ENCODE results near the gene AKAP4.

Gene AKAP4

DNA sequence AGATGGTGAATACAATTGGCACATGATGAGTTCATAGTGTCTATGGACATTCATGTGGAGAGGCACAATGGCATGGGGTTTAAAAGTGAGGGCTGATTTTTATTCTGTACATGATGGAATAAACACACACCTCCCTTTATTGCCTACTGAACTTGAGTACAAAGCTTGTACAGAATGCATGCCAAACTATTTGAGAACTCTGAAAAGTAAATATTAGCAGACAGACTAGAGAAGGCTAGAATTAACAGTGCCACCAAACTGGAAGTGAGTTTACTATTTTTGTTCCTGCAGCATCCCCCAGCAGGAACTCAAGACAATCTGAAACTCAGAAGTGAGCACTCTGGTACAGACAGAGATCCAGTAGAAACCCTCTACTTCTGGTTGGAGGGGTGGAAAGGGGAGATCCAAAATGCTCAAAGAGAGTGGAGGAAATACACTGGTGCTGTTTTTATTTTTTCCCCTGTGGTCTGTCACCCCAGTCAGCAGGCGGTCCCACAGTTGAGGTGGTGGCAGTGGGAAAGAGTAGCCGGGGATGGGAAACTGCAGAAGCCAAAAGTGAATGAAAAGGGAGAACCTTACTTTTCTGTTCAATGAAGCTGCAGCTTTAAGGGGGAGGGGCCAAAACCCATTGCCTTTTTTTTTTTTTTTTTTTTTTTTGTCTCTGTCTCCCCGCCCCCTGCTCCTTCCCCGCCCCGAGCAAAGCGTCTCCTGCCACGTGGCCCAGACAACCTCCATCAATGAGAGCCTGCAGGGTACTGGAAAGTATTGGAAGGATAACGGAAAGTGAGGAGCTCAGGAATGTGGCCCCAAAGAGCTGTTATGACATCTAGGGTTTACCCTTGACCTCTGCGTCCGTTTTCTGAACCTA is 20.5 kb downstream of the AKAP4 start:
- no peak overlapping the region for H3K9ac ChIP-seq (ENCODE audit: insufficient read length)
- no peaks in the 10 kb centered on the region for H3K9me3 ChIP-seq (ENCODE audit: low read depth, low read length)
- no peak for TF ChIP-seq POLR2AphosphoS5 (IDR thresholded peaks at IDR 0.05; ENCODE audit: borderline replicate concordance, low read depth, low read length)
- TF ChIP-seq FOXP2 (optimal IDR thresholded peaks at IDR 0.05; ENCODE audit: control extremely low read depth, extremely low read length, insufficient read depth) = no peak
- TF ChIP-seq EZH2 (IDR thresholded peaks at IDR 0.05) = no peak
- H3K36me3 ChIP-seq (ENCODE audit: insufficient read depth, low read length) = no peaks in the 10 kb centered on the region
- DNase-seq (ENCODE audit: low read depth, low spot score) = no peak
- H3K4me3 ChIP-seq = no peak overlapping the region
- H3K27ac ChIP-seq = no peak overlapping the region

DNA sequence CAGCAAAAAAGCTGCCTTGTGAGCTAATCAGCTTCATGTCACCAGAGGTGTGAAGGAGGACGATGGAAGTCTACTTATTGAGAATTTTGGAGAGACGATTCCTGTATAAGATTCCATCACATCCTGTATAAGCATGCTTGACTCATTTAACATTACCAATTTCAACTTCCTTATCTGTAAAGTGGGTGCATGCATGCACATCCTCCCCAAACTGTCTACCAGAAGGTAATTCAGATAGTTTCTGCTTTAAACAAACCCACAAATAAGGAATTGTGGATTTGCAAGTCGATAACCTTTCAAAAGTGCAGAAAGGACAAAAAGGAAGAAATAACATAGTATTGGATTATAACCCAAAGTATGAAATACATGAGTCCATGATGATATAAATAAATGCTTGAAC is 31.1 kb downstream of the AKAP4 start:
- Histone ChIP-seq H3K9me3 (ENCODE audit: low read depth, low read length) (no peaks in the 10 kb centered on the region), H3K9ac (ENCODE audit: insufficient read length) (no peak overlapping the region), H3K27ac (no peak overlapping the region), H3K4me3 (no peak overlapping the region), H3K36me3 (ENCODE audit: insufficient read depth, low read length) (no peaks in the 10 kb centered on the region)
- TF ChIP-seq POLR2AphosphoS5 (IDR thresholded peaks at IDR 0.05; ENCODE audit: borderline replicate concordance, low read depth, low read length) = no peak
- no peak for TF ChIP-seq EZH2 (IDR thresholded peaks at IDR 0.05)
- TF ChIP-seq FOXP2 (optimal IDR thresholded peaks at IDR 0.05; ENCODE audit: control extremely low read depth, extremely low read length, insufficient read depth) = no peak
- DNase-seq (ENCODE audit: low read depth, low spot score) = no peak

DNA sequence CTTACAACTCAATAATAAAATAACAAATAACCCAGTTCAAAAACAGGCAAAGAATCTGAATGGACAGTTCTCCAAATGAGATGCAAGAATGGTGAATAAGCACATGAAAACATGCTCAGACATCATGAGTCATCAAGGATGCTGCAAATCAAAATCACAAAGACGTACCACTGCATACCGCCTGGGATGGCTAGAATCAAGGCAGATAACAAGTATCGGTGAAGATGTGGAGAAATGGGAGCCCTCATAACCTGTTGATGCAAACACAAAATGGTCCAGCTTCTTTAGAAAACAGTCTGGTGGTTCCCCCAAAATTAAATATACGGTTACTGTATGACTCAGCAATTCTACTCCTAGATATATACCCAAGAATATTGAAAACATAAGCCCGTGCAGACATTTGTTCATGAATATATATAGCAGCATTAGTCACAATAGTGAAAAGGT is 32.5 kb downstream of the AKAP4 start:
- Histone ChIP-seq H3K27ac (no peak overlapping the region), H3K4me3 (no peak overlapping the region), H3K9me3 (ENCODE audit: low read depth, low read length) (no peaks in the 10 kb centered on the region), H3K36me3 (ENCODE audit: insufficient read depth, low read length) (no peaks in the 10 kb centered on the region), H3K9ac (ENCODE audit: insufficient read length) (no peak overlapping the region)
- DNase-seq (ENCODE audit: low read depth, low spot score) = no peak
- TF ChIP-seq POLR2AphosphoS5 (IDR thresholded peaks at IDR 0.05; ENCODE audit: borderline replicate concordance, low read depth, low read length) (no peak), FOXP2 (optimal IDR thresholded peaks at IDR 0.05; ENCODE audit: control extremely low read depth, extremely low read length, insufficient read depth) (no peak), EZH2 (IDR thresholded peaks at IDR 0.05) (no peak)

DNA sequence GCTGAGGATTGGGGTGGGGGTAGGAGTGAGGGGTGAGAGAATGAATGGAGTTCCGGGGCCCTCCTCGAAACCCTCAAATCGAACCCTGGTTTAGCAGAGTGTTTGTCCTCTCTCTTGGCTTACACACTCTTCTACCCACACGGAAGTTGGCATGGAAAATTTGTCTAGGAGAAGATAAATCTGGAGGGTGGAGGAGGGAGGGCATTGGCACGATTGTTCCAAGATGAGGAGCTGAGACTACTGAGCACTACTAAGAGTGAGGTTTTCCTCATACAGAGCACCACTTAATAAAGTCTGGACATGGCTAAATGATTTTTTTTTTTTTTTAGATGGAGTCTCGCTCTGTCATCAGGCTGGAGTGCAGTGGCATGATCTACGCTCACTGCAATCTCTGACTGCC is 33.4 kb downstream of the AKAP4 start:
- H3K36me3 ChIP-seq (ENCODE audit: insufficient read depth, low read length) = no peaks in the 10 kb centered on the region
- no peak overlapping the region for H3K27ac ChIP-seq
- TF ChIP-seq EZH2 (IDR thresholded peaks at IDR 0.05) = no peak
- no peak for TF ChIP-seq FOXP2 (optimal IDR thresholded peaks at IDR 0.05; ENCODE audit: control extremely low read depth, extremely low read length, insufficient read depth)
- no peak for TF ChIP-seq POLR2AphosphoS5 (IDR thresholded peaks at IDR 0.05; ENCODE audit: borderline replicate concordance, low read depth, low read length)
- DNase-seq (ENCODE audit: low read depth, low spot score) = no peak
- H3K9me3 ChIP-seq (ENCODE audit: low read depth, low read length) = no peaks in the 10 kb centered on the region
- H3K9ac ChIP-seq (ENCODE audit: insufficient read length) = no peak overlapping the region
- H3K4me3 ChIP-seq = no peak overlapping the region

DNA sequence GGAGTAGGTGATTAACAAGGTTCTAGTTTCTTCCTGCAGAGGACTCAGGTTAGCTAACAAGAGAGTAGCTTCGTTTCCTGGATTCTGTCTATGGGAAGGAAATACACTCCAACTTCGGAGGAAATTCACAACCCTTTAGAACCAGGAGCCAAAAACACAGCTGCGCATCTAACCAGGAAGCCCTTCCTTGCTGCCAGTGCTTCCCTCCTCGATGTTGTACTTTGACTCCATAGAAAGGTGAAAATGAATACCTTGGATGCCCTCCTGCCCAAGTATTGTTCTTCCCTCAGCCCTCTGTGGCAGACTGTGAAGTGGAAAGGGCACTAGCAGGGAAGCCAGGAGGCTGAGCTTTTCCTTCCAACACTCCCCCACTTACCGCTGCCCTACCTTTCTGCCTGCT is 35.1 kb downstream of the AKAP4 start:
- Histone ChIP-seq H3K27ac (no peak overlapping the region), H3K36me3 (ENCODE audit: insufficient read depth, low read length) (no peaks in the 10 kb centered on the region), H3K9ac (ENCODE audit: insufficient read length) (no peak overlapping the region), H3K9me3 (ENCODE audit: low read depth, low read length) (no peaks in the 10 kb centered on the region), H3K4me3 (no peak overlapping the region)
- DNase-seq (ENCODE audit: low read depth, low spot score) = no peak
- TF ChIP-seq POLR2AphosphoS5 (IDR thresholded peaks at IDR 0.05; ENCODE audit: borderline replicate concordance, low read depth, low read length) (no peak), EZH2 (IDR thresholded peaks at IDR 0.05) (no peak), FOXP2 (optimal IDR thresholded peaks at IDR 0.05; ENCODE audit: control extremely low read depth, extremely low read length, insufficient read depth) (no peak)

DNA sequence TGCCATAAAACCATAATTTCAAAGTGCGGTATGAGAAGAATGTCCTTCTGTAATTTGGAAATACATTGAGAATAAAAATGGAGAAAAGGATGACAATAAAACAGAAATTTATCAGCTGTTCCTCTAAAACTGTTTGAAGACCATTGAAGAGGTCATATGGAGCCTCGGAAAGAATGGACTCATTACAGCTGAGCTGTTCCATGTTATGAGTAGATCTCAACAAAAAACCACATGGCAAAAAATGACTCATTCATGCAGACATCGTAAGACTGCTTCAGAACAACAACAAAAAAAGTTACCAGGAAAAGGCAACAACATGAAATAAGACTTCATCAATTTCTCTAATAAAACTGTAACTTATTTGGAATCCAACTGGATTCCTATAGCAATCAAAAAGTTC is 39.7 kb downstream of the AKAP4 start:
- no peak overlapping the region for H3K9ac ChIP-seq (ENCODE audit: insufficient read length)
- TF ChIP-seq EZH2 (IDR thresholded peaks at IDR 0.05) = no peak
- TF ChIP-seq POLR2AphosphoS5 (IDR thresholded peaks at IDR 0.05; ENCODE audit: borderline replicate concordance, low read depth, low read length) = no peak
- no peak for TF ChIP-seq FOXP2 (optimal IDR thresholded peaks at IDR 0.05; ENCODE audit: control extremely low read depth, extremely low read length, insufficient read depth)
- no peak overlapping the region for H3K27ac ChIP-seq
- DNase-seq (ENCODE audit: low read depth, low spot score) = no peak
- H3K4me3 ChIP-seq = no peak overlapping the region
- no peaks in the 10 kb centered on the region for H3K36me3 ChIP-seq (ENCODE audit: insufficient read depth, low read length)
- H3K9me3 ChIP-seq (ENCODE audit: low read depth, low read length) = no peaks in the 10 kb centered on the region

DNA sequence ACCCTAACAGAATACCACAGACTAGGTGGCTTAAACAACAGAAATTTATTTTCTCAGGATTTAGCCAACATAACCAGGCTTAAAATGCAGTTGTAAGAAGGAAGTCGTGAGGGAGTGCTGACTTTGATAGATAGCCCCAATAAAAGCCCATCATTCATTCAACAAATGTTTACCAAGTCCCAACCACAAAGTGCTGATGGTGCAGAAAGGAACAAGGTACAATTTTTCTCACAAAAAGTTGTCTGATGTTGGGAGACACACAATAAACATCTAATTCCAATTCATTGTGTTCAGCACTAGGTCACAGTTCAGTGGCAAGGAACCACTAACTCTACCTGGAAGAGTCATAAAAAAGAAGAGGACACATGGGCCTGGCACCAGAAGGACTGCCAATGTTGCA is 42.2 kb downstream of the AKAP4 start:
- DNase-seq (ENCODE audit: low read depth, low spot score) = no peak
- no peak overlapping the region for H3K9ac ChIP-seq (ENCODE audit: insufficient read length)
- TF ChIP-seq EZH2 (IDR thresholded peaks at IDR 0.05) (no peak), POLR2AphosphoS5 (IDR thresholded peaks at IDR 0.05; ENCODE audit: borderline replicate concordance, low read depth, low read length) (no peak), FOXP2 (optimal IDR thresholded peaks at IDR 0.05; ENCODE audit: control extremely low read depth, extremely low read length, insufficient read depth) (no peak)
- H3K36me3 ChIP-seq (ENCODE audit: insufficient read depth, low read length) = no peaks in the 10 kb centered on the region
- no peak overlapping the region for H3K4me3 ChIP-seq
- H3K27ac ChIP-seq = no peak overlapping the region
- H3K9me3 ChIP-seq (ENCODE audit: low read depth, low read length) = no peaks in the 10 kb centered on the region

DNA sequence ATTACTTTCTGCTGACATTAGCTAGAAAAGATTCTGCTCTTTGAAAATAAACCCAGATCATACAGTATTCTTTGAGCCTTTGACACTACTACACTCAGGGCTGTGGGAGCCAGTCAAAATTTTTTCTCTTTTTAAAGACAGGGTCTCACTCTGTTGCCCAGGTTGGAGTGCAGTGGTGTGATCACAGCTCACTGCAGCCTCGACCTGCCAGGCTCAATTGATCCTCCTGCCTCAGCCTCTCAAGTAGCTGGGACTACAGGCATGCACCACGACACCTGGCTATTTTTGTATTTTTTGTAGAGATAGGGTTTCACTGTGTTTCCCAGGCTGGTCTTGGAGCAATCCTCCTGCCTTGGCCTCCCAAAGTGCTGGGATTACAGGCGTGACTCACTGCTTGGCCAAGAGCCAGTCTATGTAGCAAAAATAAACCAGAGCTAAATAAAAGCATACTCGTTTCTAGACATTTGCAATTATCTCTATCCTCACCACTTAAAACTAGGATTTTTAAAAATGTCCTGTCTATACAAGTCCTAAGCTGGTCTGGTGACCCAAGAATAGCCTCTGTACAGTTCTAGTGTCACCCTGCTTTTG is 43.2 kb downstream of the AKAP4 start:
- Histone ChIP-seq H3K9me3 (ENCODE audit: low read depth, low read length) (no peaks in the 10 kb centered on the region), H3K4me3 (no peak overlapping the region), H3K27ac (no peak overlapping the region), H3K36me3 (ENCODE audit: insufficient read depth, low read length) (no peaks in the 10 kb centered on the region), H3K9ac (ENCODE audit: insufficient read length) (no peak overlapping the region)
- no peak for DNase-seq (ENCODE audit: low read depth, low spot score)
- TF ChIP-seq EZH2 (IDR thresholded peaks at IDR 0.05) (no peak), POLR2AphosphoS5 (IDR thresholded peaks at IDR 0.05; ENCODE audit: borderline replicate concordance, low read depth, low read length) (no peak), FOXP2 (optimal IDR thresholded peaks at IDR 0.05; ENCODE audit: control extremely low read depth, extremely low read length, insufficient read depth) (no peak)
